GM12878 (cell line): ENCODE data around the gene ERO1B. TPM values are rescaled to one million over a fixed set of nuclear protein-coding genes. Genes with fewer than 3 reads are reported as not detected.

Experiments used
- ATAC-seq: fragments of 200-7000 bp; cut with Tn5 transposase; 3 replicates; pipeline ENCODE4 v1.9.1; 2020; ENCODE audit warnings: mild to moderate bottlenecking, moderate library complexity
- BruUV-seq: library from RNA; stranded (reverse); fragments of 400-500 nt; replicated peaks from 2 replicates; lab custom pipeline; 2021; lab: Mats Ljungman, UMichigan
- CTCF ChIA-PET: fragments of 300-600 bp; sonication (Branson Sonifier 250); formaldehyde crosslinking; extraction: SDS; loops from one replicate; lab custom pipeline; 2021; ENCODE audit warnings: inconsistent platforms; lab: Yijun Ruan, JAX
- POLR2A ChIA-PET: fragments of 350-600 bp; formaldehyde crosslinking; extraction: SDS; loops from one replicate; lab custom pipeline; 2021; ENCODE audit warnings: inconsistent platforms; lab: Charles Lee
- RAD21 ChIA-PET: fragments of 300-600 bp; sonication (Branson Sonifier 250); formaldehyde crosslinking; loops from one replicate; lab custom pipeline; 2023; ENCODE audit warnings: antibody characterized with exemption; ENCODE audit not compliant: unreplicated experiment; lab: Charles Lee
- SMC1A ChIA-PET: fragments of 300-600 bp; sonication (Branson Sonifier 250); formaldehyde crosslinking; loops from one replicate; lab custom pipeline; 2023; ENCODE audit not compliant: unreplicated experiment, uncharacterized antibody; lab: Charles Lee
- DNase-seq: peaks from one replicate; pipeline ENCODE4 v3.0.0-alpha.2; 2011; ENCODE audit warnings: low read depth, low spot score
- FAIRE-seq: peaks from 3 replicates; lab custom pipeline; 2011; peaks lifted over from hg19 to GRCh38; lab: Jason Lieb, UNC
- H2AFZ ChIP-seq: 2 replicates; pipeline ENCODE4 v1.6.0; 2011; ENCODE audit warnings: low read depth, low read length, control low read depth; ENCODE audit not compliant: control insufficient read depth
- H3K27ac ChIP-seq: 2 replicates; pipeline ENCODE4 v1.5.1; 2011; ENCODE audit warnings: control low read depth; ENCODE audit not compliant: control insufficient read depth, insufficient read depth
- H3K27me3 ChIP-seq, 2 experiments: replicated peaks in 1 of 2; 2 replicates each; pipeline versions ENCODE4 v1.6.0 to v1.6.1; 2011; ENCODE audit warnings: low read length in 1 of 2; ENCODE audit not compliant: control insufficient read depth in 2 of 2, insufficient read depth in 2 of 2
- H3K36me3 ChIP-seq, 2 experiments: 2 replicates each; pipeline ENCODE4 v1.5.1; 2011; ENCODE audit warnings: low read length in 1 of 2; ENCODE audit not compliant: control insufficient read depth in 2 of 2, insufficient read depth in 2 of 2
- H3K4me1 ChIP-seq: 2 replicates; pipeline ENCODE4 v1.6.1; 2011; ENCODE audit warnings: mild to moderate bottlenecking, low read length, moderate library complexity, mixed read lengths; ENCODE audit not compliant: control insufficient read depth, insufficient read depth
- H3K4me2 ChIP-seq: 2 replicates; pipeline ENCODE4 v1.6.0; 2011; ENCODE audit warnings: control low read depth; ENCODE audit not compliant: control insufficient read depth, insufficient read depth
- H3K4me3 ChIP-seq: fragments of 200-600 bp; sonication (generic); 2 replicates; pipeline ENCODE4 v1.5.1; 2016
- H3K79me2 ChIP-seq: 2 replicates; pipeline ENCODE4 v1.6.0; 2011; ENCODE audit warnings: low read length; ENCODE audit not compliant: control insufficient read depth, insufficient read depth
- H3K9ac ChIP-seq: 2 replicates; pipeline ENCODE4 v1.8.0; 2011; ENCODE audit warnings: low read length, control low read depth, mixed read lengths; ENCODE audit not compliant: control insufficient read depth, insufficient read depth
- H3K9me3 ChIP-seq: replicated peaks from 3 replicates; pipeline ENCODE4 v1.5.1; 2011; ENCODE audit warnings: mild to moderate bottlenecking, low read length; ENCODE audit not compliant: control insufficient read depth, insufficient read depth
- H4K20me1 ChIP-seq: 2 replicates; pipeline ENCODE4 v1.6.0; 2011; ENCODE audit not compliant: control insufficient read depth, insufficient read depth
- BACH1 ChIP-seq: fragments of 450-650 bp; IDR thresholded peaks from 2 replicates; pipeline ENCODE4 v1.6.1; 2017; ENCODE audit warnings: mild to moderate bottlenecking, borderline replicate concordance
- BCL3 ChIP-seq: IDR thresholded peaks from 2 replicates; pipeline ENCODE4 v1.6.1; 2011; ENCODE audit warnings: borderline replicate concordance, low read depth, mild to moderate bottlenecking, moderate library complexity, low read length; ENCODE audit not compliant: insufficient read depth, poor library complexity, severe bottlenecking
- CBX3 ChIP-seq: fragments of 200-600 bp; sonication (generic); IDR thresholded peaks from 2 replicates; pipeline ENCODE4 v1.6.1; 2016; ENCODE audit warnings: low read depth, borderline replicate concordance
- HDGF ChIP-seq: fragments of 450-650 bp; IDR thresholded peaks from 2 replicates; pipeline ENCODE4 v1.6.1; 2016; ENCODE audit warnings: antibody characterized with exemption
- KAT2A ChIP-seq: conservative IDR thresholded peaks from 2 replicates; pipeline ENCODE4 v1.6.1; 2011; ENCODE audit warnings: low read depth, low read length; ENCODE audit not compliant: control insufficient read depth
- MTA2 ChIP-seq: fragments of 450-650 bp; IDR thresholded peaks from 2 replicates; pipeline ENCODE4 v1.6.1; 2016; ENCODE audit warnings: low read depth, mild to moderate bottlenecking, moderate library complexity
- ZNF592 ChIP-seq: fragments of 450-650 bp; IDR thresholded peaks from 2 replicates; pipeline ENCODE4 v1.6.1; 2017; ENCODE audit warnings: mild to moderate bottlenecking, moderate library complexity
- WGBS: methylation state at CpG from one replicate; pipeline ENCODE4 v1.1.6; 2016; ENCODE audit warnings: low lambda C conversion rate; ENCODE audit not compliant: insufficient replicate concordance, insufficient coverage; ENCODE audit errors: missing lambda C conversion rate; 5-methylcytosine and 5-hydroxymethylcytosine counted together
- in situ Hi-C: fragments of 300-500 bp; cut with MboI; formaldehyde crosslinking; loops from 9 replicates; pipeline ENCODE4 v1.14.3; 2018; ENCODE audit warnings: mixed read lengths
- intact Hi-C: fragments of 100-400 bp; cut with micrococcal nuclease; formaldehyde crosslinking; loops from one replicate; pipeline ENCODE4 v1.14.2; 2022; ENCODE audit not compliant: unreplicated experiment
- polyA plus RNA-seq, 11 experiments: library from polyadenylated mRNA; depleted of rRNA in 4 of 11; unstranded in 6 of 11; stranded (reverse) in 5 of 11; fragments of >200 nt; fragmentation: Nextera tagmentation in 4 of 11; fragmentation: Illumina TruSeq in 1 of 11; extraction: Ambion mirVana in 4 of 11; extraction: Trizol in 1 of 11; gene quantifications; 1 replicate in 1 of 11; 2 replicates in 10 of 11; pipeline versions ENCODE4 v1.2.1 to v1.2.3, GENCODE V29; 2011 to 2016; ENCODE audit warnings: inconsistent platforms in 2 of 11, missing spikeins in 2 of 11, low read depth in 1 of 11
- total RNA-seq, 4 experiments: library from RNA; depleted of rRNA in 3 of 4; stranded (reverse); fragments of >200 nt in 3 of 4; fragmentation: Illumina TruSeq in 1 of 4; extraction: Trizol in 1 of 4; gene quantifications; 2 replicates each; pipeline versions ENCODE4 v1.2.1 to v1.2.3, GENCODE V29; 2013 to 2021

The ERO1B gene
- total and polyA plus RNA-seq, 10 of the 15 experiments (the other 5 are each of a cell fraction or from before 2014, with no cell fraction given) = 9.0 to 30.9 (median 23.0) TPM

GRCh38 chr1:236323819-236324411 is 42.2 kb upstream of the ERO1B start (continued):
- no peak for TF ChIP-seq HDGF

GRCh38 chr1:236322566-236323409 is 41.0 kb upstream of the ERO1B start:
- TF ChIP-seq KAT2A = no peak
- TF ChIP-seq BCL3 = no peak
- TF ChIP-seq ZNF592 = no peak
- TF ChIP-seq MTA2 = no peak
- TF ChIP-seq BACH1 = no peak
- no peak for TF ChIP-seq CBX3
- H3K36me3 ChIP-seq = no peaks in the 10 kb centered on the region
- 43% methylated on average over 1 of the region's 1 CpG for WGBS
- no peak overlapping the region for H3K4me2 ChIP-seq
- no peak overlapping the region for H2AFZ ChIP-seq
- ChIA-PET POLR2A (no interaction called here), CTCF (no interaction called here), RAD21 (no interaction called here), SMC1A (interaction anchor here (1.0 to 1.4 kb wide), 2 partner anchors 18 to 169 kb away, joined by 5 read pairs; no protein-coding TSS in a partner anchor)
- H3K27me3 ChIP-seq = no peaks in the 10 kb centered on the region
- no peak overlapping the region for H3K9ac ChIP-seq
- no TSS peak for BruUV-seq
- no peak for FAIRE-seq
- no peaks in the 10 kb centered on the region; the same call in 1 of the 3 replicates for H3K9me3 ChIP-seq
- no peaks in the 10 kb centered on the region for H3K79me2 ChIP-seq
- DNase-seq = no peak
- intact Hi-C loops = no loop called here
- in situ Hi-C loops = no loop called here
- H3K27ac ChIP-seq = no peak overlapping the region
- no peaks in the 10 kb centered on the region for H4K20me1 ChIP-seq
- H3K4me1 ChIP-seq = no peaks in the 10 kb centered on the region
- no peak overlapping the region for H3K4me3 ChIP-seq
- ATAC-seq = no peak
